NCI-H1930 (cell line): Measurements from ENCODE around the gene GPR137B.
"Not testable (repeated sequence)": the region's sequence is repeated elsewhere in the genome, so short reads cannot be mapped to it uniquely, and the experiment has no call there.

Experiments
- DNase-seq, 2 experiments: peaks; one replicate each; lab custom pipeline; 2025; lab: John Stamatoyannopoulos, UW

The GPR137B gene

GRCh38 chr1:236144446-236145150 lies 2.3 kb downstream of the GPR137B start:
- DNase-seq, result no peak

GRCh38 chr1:236147068-236147467 lies 4.7 kb downstream of the GPR137B start:
- no peak for DNase-seq

- no peak for DNase-seq
These were observed 5.5 kb downstream of the GPR137B start for GRCh38 chr1:236147521-236148469.

- DNase-seq, result no peak
These were observed 6.1 kb downstream of the GPR137B start for GRCh38 chr1:236148470-236148845.

GRCh38 chr1:236149003-236149595 lies 6.8 kb downstream of the GPR137B start:
- no peak for DNase-seq

GRCh38 chr1:236149696-236150228 lies 7.4 kb downstream of the GPR137B start:
- DNase-seq, result no peak

- no peak for DNase-seq
These were observed 8.1 kb downstream of the GPR137B start for GRCh38 chr1:236150311-236150955.

GRCh38 chr1:236150986-236151385 lies 8.6 kb downstream of the GPR137B start:
- DNase-seq, result no peak

GRCh38 chr1:236151739-236152424 lies 9.5 kb downstream of the GPR137B start:
- DNase-seq, result no peak

- no peak for DNase-seq
These were observed 11.8 kb downstream of the GPR137B start for GRCh38 chr1:236154126-236154525.

GRCh38 chr1:236154671-236155398 lies 12.5 kb downstream of the GPR137B start:
- no peak for DNase-seq

GRCh38 chr1:236155399-236155767 lies 13.0 kb downstream of the GPR137B start:
- no peak for DNase-seq

- no peak for DNase-seq
These were observed 13.6 kb downstream of the GPR137B start for GRCh38 chr1:236155841-236156503.

GRCh38 chr1:236156512-236157208 lies 14.3 kb downstream of the GPR137B start:
- DNase-seq, result no peak

- DNase-seq, result not testable (repeated sequence)
These were observed 15.7 kb downstream of the GPR137B start for GRCh38 chr1:236158072-236158471.

GRCh38 chr1:236158719-236159118 lies 16.4 kb downstream of the GPR137B start:
- DNase-seq, result no peak

- no peak for DNase-seq
These were observed 17.6 kb downstream of the GPR137B start for GRCh38 chr1:236159704-236160539.

GRCh38 chr1:236160540-236161127 lies 18.3 kb downstream of the GPR137B start:
- no peak for DNase-seq
